ENCODE measurements around the gene CDC42.

- no peak for TF ChIP-seq POLR2AphosphoS5 (IDR thresholded peaks at IDR 0.05; ENCODE audit: low read depth, low read length)
- no peak for TF ChIP-seq JUND (IDR thresholded peaks at IDR 0.05)
- TF ChIP-seq ZNF274 (IDR thresholded peaks at IDR 0.05; ENCODE audit: low read depth, low read length) = no peak
Observed at GRCh38 chr1:22133247-22133930, 80.9 kb downstream of the CDC42 start.
